Measurements from ENCODE around the gene FAM78B. TPM values are rescaled to one million over a fixed set of nuclear protein-coding genes. Genes with fewer than 3 reads are reported as not detected.

Gene FAM78B
- total RNA-seq, 1 donor from 2014 or later = 2.0 TPM

- DNase-seq (ENCODE audit: low spot score) = no peak
- ATAC-seq = no peak
Measured at GRCh38 chr1:166073489-166073888, 93.3 kb downstream of the FAM78B start.

GRCh38 chr1:166069390-166069789 is 97.4 kb downstream of the FAM78B start:
- DNase-seq (ENCODE audit: low spot score) = no peak

GRCh38 chr1:166066107-166066506 is 100.7 kb downstream of the FAM78B start:
- ATAC-seq (no peak), DNase-seq (ENCODE audit: low spot score) (no peak)

More at GRCh38 chr1:166069390-166069789, 97.4 kb downstream of the FAM78B start:
- ATAC-seq = no peak

- ATAC-seq (peak; percentile 82), DNase-seq (ENCODE audit: low spot score) (no peak)
Measured at GRCh38 chr1:166064951-166065350, 101.8 kb downstream of the FAM78B start.

GRCh38 chr1:166064313-166064926 is 102.4 kb downstream of the FAM78B start:
- ATAC-seq = no peak
- DNase-seq (ENCODE audit: low spot score) = no peak

GRCh38 chr1:166063701-166064100 is 103.1 kb downstream of the FAM78B start:
- DNase-seq (ENCODE audit: low spot score) (no peak), ATAC-seq (no peak)

- DNase-seq (ENCODE audit: low spot score) = no peak
- ATAC-seq = no peak
Measured at GRCh38 chr1:166062421-166063070, 104.3 kb downstream of the FAM78B start.

GRCh38 chr1:166057650-166058049 is 109.2 kb downstream of the FAM78B start:
- no peak for ATAC-seq
- DNase-seq (ENCODE audit: low spot score) = no peak

GRCh38 chr1:166053395-166053794 is 113.4 kb downstream of the FAM78B start:
- no peak for DNase-seq (ENCODE audit: low spot score)

GRCh38 chr1:166040202-166040997 is 126.4 kb downstream of the FAM78B start:
- no peak for DNase-seq (ENCODE audit: low spot score)
- ATAC-seq = no peak

More at GRCh38 chr1:166053395-166053794, 113.4 kb downstream of the FAM78B start:
- no peak for ATAC-seq

- DNase-seq (ENCODE audit: low spot score) = no peak
- no peak for ATAC-seq
Measured at GRCh38 chr1:166039436-166040201, 127.2 kb downstream of the FAM78B start.

GRCh38 chr1:166036092-166036491 is 130.7 kb downstream of the FAM78B start:
- DNase-seq (ENCODE audit: low spot score) (no peak), ATAC-seq (no peak)

GRCh38 chr1:166032572-166033371 is 134.0 kb downstream of the FAM78B start:
- ATAC-seq = peak; percentile 96

GRCh38 chr1:166031932-166032571 is 134.7 kb downstream of the FAM78B start:
- ATAC-seq = no peak
- no peak for DNase-seq (ENCODE audit: low spot score)

More at GRCh38 chr1:166032572-166033371, 134.0 kb downstream of the FAM78B start:
- DNase-seq (ENCODE audit: low spot score) = peak; percentile 89

GRCh38 chr1:166029196-166029945 is 137.4 kb downstream of the FAM78B start:
- DNase-seq (ENCODE audit: low spot score) (no peak), ATAC-seq (no peak)

- no peak for DNase-seq (ENCODE audit: low spot score)
- ATAC-seq = no peak
Measured at GRCh38 chr1:166026555-166026954, 140.2 kb downstream of the FAM78B start.

GRCh38 chr1:166026143-166026542 is 140.7 kb downstream of the FAM78B start:
- DNase-seq (ENCODE audit: low spot score) (no peak), ATAC-seq (peak; percentile 52)

- ATAC-seq = peak; percentile 54
- no peak for DNase-seq (ENCODE audit: low spot score)
Measured at GRCh38 chr1:166020210-166020609, 146.6 kb downstream of the FAM78B start.
